ENCODE data around the gene ZSCAN32. TPM values are rescaled to one million over a fixed set of nuclear protein-coding genes. Genes with fewer than 3 reads are reported as not detected.

Gene ZSCAN32
- total RNA-seq, 1 experiment from 2014 or later, result 26.1 TPM

GRCh38 chr16:3369073-3369472 is 31.7 kb downstream of the ZSCAN32 start:
- no peak overlapping the region for H3K4me3 Mint-ChIP-seq (ENCODE audit: low read depth, unreplicated experiment)
- no peak for TF ChIP-seq CTCF (IDR thresholded peaks at IDR 0.05; ENCODE audit: unreplicated experiment)
- CTCF ChIA-PET, result no interaction called here
- no peaks in the 10 kb centered on the region for H3K27me3 Mint-ChIP-seq (ENCODE audit: unreplicated experiment)
- H3K27ac Mint-ChIP-seq (ENCODE audit: unreplicated experiment), result no peak overlapping the region
- BruUV-seq (replicated peaks), result no TSS peak
- peaks cover 4% of the 10 kb centered on the region for H3K36me3 Mint-ChIP-seq (ENCODE audit: insufficient read depth, unreplicated experiment)
- no peaks in the 10 kb centered on the region for H3K4me1 Mint-ChIP-seq (ENCODE audit: low read depth, unreplicated experiment)
- no peaks in the 10 kb centered on the region for H3K9me3 Mint-ChIP-seq (ENCODE audit: low read depth, unreplicated experiment)
- DNase-seq, result no peak
- intact Hi-C loops (cut with micrococcal nuclease; ENCODE audit: unreplicated experiment), result no loop called here

DNA sequence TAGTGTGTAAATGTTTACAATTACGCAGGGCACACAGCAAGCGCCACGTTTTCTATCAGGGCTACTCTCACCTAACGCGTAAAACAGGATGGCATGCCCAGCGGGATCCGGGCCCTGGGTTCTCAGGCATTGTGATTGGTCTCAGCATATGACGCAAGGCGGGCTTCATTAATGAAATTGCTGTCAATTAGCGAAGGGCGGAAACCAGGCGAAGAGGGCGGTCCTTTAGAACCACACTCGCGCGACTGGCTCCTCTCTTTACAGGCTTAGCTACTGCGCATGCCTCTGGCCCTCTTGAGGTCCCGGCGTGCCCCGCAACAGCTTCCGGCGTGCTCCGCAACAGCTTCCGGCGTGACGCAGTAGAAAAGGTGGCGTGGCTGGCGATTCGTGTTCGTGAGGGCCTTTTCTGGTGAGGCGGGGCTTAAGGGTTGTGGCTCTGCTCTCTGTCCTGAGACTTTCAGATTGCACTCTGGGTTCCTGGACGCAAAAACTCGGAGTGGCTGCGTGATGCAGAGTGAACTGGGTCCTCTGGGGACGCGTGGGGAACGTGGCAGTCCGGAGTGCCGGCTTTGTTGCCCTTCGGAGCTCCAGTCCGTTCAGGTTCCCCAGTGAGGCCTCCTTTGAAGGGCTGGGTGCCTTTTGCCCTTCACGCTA is 35.9 kb downstream of the ZSCAN32 start:
- no peak for TF ChIP-seq CTCF (IDR thresholded peaks at IDR 0.05; ENCODE audit: unreplicated experiment)
- BruUV-seq (replicated peaks), result no TSS peak
- intact Hi-C loops (cut with micrococcal nuclease; ENCODE audit: unreplicated experiment), result no loop called here
- H3K4me1 Mint-ChIP-seq (ENCODE audit: low read depth, unreplicated experiment), result no peaks in the 10 kb centered on the region
- H3K9me3 Mint-ChIP-seq (ENCODE audit: low read depth, unreplicated experiment), result peaks cover 3% of the 10 kb centered on the region
- CTCF ChIA-PET, result interaction anchor here (0.6 to 0.9 kb wide), 2 partner anchors 30 to 36 kb away, joined by 3 to 5 read pairs; partner anchors contain the start of genes ZNF174 and ZSCAN32
- H3K4me3 Mint-ChIP-seq (ENCODE audit: low read depth, unreplicated experiment), result peak overlapping the region; percentile 29
- peaks cover 15% of the 10 kb centered on the region for H3K27me3 Mint-ChIP-seq (ENCODE audit: unreplicated experiment)
- peak; percentile 73 for DNase-seq
- H3K36me3 Mint-ChIP-seq (ENCODE audit: insufficient read depth, unreplicated experiment), result peaks cover 4% of the 10 kb centered on the region
- H3K27ac Mint-ChIP-seq (ENCODE audit: unreplicated experiment), result no peak overlapping the region

GRCh38 chr16:3363793-3364192 is 37.0 kb downstream of the ZSCAN32 start:
- no peak for TF ChIP-seq CTCF (IDR thresholded peaks at IDR 0.05; ENCODE audit: unreplicated experiment)
- Mint-ChIP-seq H3K36me3 (ENCODE audit: insufficient read depth, unreplicated experiment) (peaks cover 4% of the 10 kb centered on the region), H3K27ac (ENCODE audit: unreplicated experiment) (no peak overlapping the region), H3K9me3 (ENCODE audit: low read depth, unreplicated experiment) (peaks cover 3% of the 10 kb centered on the region), H3K27me3 (ENCODE audit: unreplicated experiment) (peaks cover 22% of the 10 kb centered on the region), H3K4me3 (ENCODE audit: low read depth, unreplicated experiment) (no peak overlapping the region), H3K4me1 (ENCODE audit: low read depth, unreplicated experiment) (no peaks in the 10 kb centered on the region)
- no peak for DNase-seq
- intact Hi-C loops (cut with micrococcal nuclease; ENCODE audit: unreplicated experiment), result no loop called here
- CTCF ChIA-PET, result no interaction called here
- no TSS peak for BruUV-seq (replicated peaks)

DNA sequence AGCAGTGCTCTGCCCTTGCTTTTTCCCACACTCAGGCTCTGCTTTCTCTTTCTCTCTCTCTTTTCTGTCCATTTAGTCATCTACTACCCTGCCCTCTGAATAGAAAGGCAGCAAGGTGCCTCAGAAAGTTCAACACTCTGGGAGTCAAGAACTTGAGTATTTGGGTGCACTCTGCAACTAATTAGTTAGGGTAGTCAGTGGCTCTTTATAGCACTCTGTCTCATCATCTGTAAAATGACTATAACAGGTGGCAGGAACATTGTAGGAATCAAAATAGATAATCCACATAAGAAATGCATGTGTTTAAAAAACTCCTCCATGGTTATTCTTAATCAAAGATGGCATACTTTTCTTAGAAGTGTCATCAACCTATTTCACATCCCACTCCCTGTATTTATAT is 37.9 kb downstream of the ZSCAN32 start:
- Mint-ChIP-seq H3K36me3 (ENCODE audit: insufficient read depth, unreplicated experiment) (peaks cover 4% of the 10 kb centered on the region), H3K27ac (ENCODE audit: unreplicated experiment) (no peak overlapping the region), H3K4me3 (ENCODE audit: low read depth, unreplicated experiment) (no peak overlapping the region), H3K4me1 (ENCODE audit: low read depth, unreplicated experiment) (no peaks in the 10 kb centered on the region), H3K27me3 (ENCODE audit: unreplicated experiment) (peaks cover 22% of the 10 kb centered on the region), H3K9me3 (ENCODE audit: low read depth, unreplicated experiment) (peaks cover 3% of the 10 kb centered on the region)
- CTCF ChIA-PET, result no interaction called here
- no TSS peak for BruUV-seq (replicated peaks)
- intact Hi-C loops (cut with micrococcal nuclease; ENCODE audit: unreplicated experiment), result no loop called here
- TF ChIP-seq CTCF (IDR thresholded peaks at IDR 0.05; ENCODE audit: unreplicated experiment), result no peak
- no peak for DNase-seq
